SKM-1 treated with dmso at 0.1 percent for 144 hours (cell line): Measurements from ENCODE around the gene GON7.
"Not testable (repeated sequence)": the region's sequence is repeated elsewhere in the genome, so short reads cannot be mapped to it uniquely, and the experiment has no call there.

Experiments
- DNase-seq: peaks from one replicate; lab custom pipeline; 2025; ENCODE audit not compliant: unreplicated experiment; lab: John Stamatoyannopoulos, UW

Gene GON7

DNA sequence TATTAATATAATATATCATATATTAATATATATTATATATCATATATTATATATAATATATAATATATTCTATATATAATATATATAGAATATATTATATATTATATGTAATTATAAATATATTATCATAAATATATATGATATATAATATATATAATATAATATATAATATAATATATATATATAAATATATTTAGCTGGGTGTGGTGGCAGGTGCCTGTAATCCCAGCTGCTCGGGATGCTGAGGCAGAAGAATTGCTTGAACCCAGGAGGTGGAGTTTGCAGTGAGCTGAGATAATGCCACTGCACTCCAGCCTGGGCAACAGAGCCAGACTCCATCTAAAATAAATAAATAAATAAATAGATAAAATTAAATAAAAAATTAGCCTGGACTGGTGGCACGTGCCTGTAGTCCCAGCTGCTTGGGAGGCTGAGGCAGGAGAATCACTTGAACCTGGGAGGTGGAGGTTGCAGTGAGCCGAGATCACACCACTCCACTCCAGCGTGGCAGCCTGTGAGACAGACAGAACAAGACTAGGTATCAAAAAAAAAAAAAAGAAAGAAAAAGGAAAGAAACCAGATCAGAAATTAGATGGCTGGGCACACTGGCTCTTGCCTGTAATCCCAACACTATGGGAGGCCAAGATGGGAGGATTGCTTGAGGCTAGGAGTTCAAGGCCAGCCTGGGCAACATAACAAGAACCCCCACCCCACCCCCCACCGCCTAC, 47.1 kb downstream of the GON7 start:
- DNase-seq = not testable (repeated sequence)

DNA sequence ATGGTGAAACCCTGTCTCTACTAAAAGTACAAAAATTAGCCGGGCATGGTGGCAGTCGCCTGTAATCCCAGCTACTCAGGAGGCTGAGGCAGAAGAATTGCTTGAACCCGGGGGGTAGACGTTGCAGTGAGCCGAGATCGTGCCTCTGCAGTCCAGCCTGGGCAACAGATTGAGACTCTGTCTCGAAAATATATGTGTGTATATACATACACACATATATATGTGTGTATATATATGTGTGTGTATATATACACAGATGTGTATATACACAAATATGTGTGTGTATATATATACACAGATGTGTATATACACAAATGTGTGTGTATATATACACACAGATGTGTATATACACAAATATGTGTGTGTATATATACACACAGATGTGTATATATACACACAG, 48.5 kb downstream of the GON7 start:
- not testable (repeated sequence) for DNase-seq

DNA sequence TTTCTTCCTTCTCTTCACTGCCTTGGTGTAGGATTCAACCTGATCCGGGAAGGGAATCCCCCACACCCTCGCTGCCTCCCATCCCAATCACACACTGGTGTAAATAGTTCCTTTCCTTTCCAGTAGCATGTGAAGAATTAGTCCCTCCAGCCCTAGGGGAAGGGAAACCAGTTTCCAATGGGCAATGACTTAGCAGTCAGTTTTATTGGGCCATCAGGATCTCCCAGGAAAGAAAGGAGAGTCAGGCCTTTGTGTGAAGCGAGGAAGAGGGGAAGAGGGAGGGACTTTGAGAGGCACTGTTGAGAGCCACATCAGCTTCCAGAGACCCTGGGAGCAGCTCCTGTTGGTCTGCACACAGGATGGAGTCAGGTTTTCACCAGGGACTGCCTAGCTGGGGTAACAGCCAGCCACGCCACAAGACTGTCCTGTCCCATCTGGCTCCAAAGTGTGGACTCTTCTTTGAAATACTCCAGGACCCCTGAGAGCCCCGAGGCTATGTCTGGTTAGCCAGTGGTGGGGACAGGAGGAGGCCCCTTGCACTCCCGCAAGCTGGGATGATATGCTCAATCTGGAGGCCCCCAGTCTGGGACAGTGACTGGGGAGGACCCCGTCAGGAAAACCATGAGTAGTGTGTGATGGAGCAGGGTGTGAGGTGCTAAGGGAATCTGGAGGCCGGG, 50.0 kb downstream of the GON7 start:
- DNase-seq = no peak

DNA sequence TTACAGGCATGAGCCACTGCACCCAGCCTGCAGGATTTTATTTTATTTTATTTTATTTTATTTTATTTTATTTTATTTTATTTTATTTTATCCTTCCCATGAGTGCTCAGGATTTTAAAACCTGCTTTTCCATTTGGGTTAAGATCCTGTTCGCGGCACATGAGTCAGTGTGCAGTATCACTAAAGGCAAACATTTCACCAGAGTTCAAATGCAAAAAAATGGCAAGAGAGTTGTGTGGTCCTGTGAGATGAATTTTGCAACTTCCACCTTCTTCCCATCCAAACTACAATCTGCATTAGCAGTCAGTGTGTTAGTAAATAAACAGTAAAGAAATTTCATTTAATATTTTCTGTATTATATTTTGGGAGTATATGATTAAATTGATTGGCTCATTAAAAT, 51.2 kb downstream of the GON7 start:
- DNase-seq = no peak

DNA sequence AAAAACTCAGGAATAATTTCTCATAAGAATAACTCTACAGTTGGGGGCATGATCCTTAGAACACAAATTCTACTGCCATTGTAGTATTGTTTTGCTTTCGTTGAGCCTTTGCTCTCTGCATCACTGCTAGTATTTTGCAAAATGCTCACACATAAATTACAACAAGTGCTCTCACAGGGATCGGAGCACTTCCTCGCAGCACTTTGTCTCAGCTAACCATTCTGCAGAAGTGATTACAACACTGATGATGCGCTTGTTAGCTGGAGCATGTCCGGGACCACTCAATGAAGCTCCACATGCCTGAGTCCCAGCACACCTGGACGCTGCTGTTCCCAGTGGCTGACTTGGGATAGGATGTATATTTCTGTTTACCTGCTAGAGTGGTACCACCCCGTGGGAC, 53.7 kb downstream of the GON7 start:
- no peak for DNase-seq
